ENCODE data around the gene PCCA. TPM values are rescaled to one million over a fixed set of nuclear protein-coding genes. Genes with fewer than 3 reads are reported as not detected.

PCCA gene
- total RNA-seq, 1 donor from 2014 or later: 33.3 TPM

- Mint-ChIP-seq H3K27me3 (ENCODE audit: unreplicated experiment) (peaks cover 5% of the 10 kb centered on the region), H3K27ac (ENCODE audit: unreplicated experiment) (no peak overlapping the region), H3K4me3 (ENCODE audit: unreplicated experiment) (no peak overlapping the region), H3K4me1 (ENCODE audit: unreplicated experiment) (peaks cover 12% of the 10 kb centered on the region), H3K9me3 (ENCODE audit: unreplicated experiment) (no peaks in the 10 kb centered on the region), H3K36me3 (ENCODE audit: low read depth, unreplicated experiment) (peaks cover 9% of the 10 kb centered on the region)
- no peak for DNase-seq (ENCODE audit: low spot score)
- TF ChIP-seq CTCF (IDR thresholded peaks at IDR 0.05; ENCODE audit: unreplicated experiment): no peak
Observed at GRCh38 chr13:100100115-100100879, 11.4 kb downstream of the PCCA start.

DNA sequence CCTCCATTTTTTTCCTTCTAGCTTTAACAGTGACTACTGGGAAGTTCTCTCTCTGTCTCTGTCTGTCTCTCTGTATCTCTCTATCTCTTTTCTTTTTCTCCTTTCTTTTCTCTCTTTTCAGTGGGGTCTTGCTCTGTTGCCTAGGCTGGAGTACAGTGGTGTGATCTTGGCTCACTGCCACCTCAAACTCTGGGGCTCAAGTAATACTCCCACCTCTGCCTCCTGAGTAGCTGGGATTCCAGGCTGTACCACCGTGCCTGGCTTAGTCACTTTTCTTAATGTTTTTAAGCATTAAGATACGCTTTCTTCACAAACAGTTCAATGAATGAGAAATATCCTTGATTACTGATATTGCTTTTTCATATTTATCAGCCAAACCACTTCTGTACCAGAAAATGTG is 13.1 kb downstream of the PCCA start:
- peaks cover 7% of the 10 kb centered on the region for H3K36me3 Mint-ChIP-seq (ENCODE audit: low read depth, unreplicated experiment)
- no peak for TF ChIP-seq CTCF (IDR thresholded peaks at IDR 0.05; ENCODE audit: unreplicated experiment)
- peaks cover 12% of the 10 kb centered on the region for H3K4me1 Mint-ChIP-seq (ENCODE audit: unreplicated experiment)
- DNase-seq (ENCODE audit: low spot score): no peak
- H3K9me3 Mint-ChIP-seq (ENCODE audit: unreplicated experiment): no peaks in the 10 kb centered on the region
- no peak overlapping the region for H3K4me3 Mint-ChIP-seq (ENCODE audit: unreplicated experiment)
- no peak overlapping the region for H3K27ac Mint-ChIP-seq (ENCODE audit: unreplicated experiment)
- peaks cover 2% of the 10 kb centered on the region for H3K27me3 Mint-ChIP-seq (ENCODE audit: unreplicated experiment)

DNA sequence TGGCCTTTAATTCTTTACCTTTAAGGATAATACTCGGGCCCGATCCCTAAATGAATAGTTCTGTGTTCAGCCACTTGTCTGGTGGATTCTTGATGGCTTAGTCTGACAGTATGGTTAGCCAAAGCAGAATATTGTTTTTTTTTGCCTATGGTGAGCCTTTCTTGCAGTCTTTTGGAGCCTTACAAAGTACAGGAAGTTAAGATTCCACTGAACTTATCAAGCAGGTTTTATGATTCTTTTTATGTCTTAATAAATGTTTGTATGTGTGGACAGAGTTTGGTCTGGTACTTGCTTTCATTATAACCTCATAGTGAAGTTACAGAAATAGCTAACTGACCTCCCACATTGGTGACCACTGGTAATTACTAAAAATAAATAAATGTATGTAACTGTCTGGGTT is 17.1 kb downstream of the PCCA start:
- peaks cover 7% of the 10 kb centered on the region for H3K36me3 Mint-ChIP-seq (ENCODE audit: low read depth, unreplicated experiment)

GRCh38 chr13:100106705-100107104 is 17.8 kb downstream of the PCCA start:
- no peaks in the 10 kb centered on the region for H3K27me3 Mint-ChIP-seq (ENCODE audit: unreplicated experiment)
- no peak overlapping the region for H3K27ac Mint-ChIP-seq (ENCODE audit: unreplicated experiment)
- no peak for TF ChIP-seq CTCF (IDR thresholded peaks at IDR 0.05; ENCODE audit: unreplicated experiment)
- no peaks in the 10 kb centered on the region for H3K4me1 Mint-ChIP-seq (ENCODE audit: unreplicated experiment)
- peaks cover 7% of the 10 kb centered on the region for H3K36me3 Mint-ChIP-seq (ENCODE audit: low read depth, unreplicated experiment)
- no peaks in the 10 kb centered on the region for H3K9me3 Mint-ChIP-seq (ENCODE audit: unreplicated experiment)
- DNase-seq (ENCODE audit: low spot score): no peak
- no peak overlapping the region for H3K4me3 Mint-ChIP-seq (ENCODE audit: unreplicated experiment)

More for the DNA sequence above, 17.1 kb downstream of the PCCA start:
- Mint-ChIP-seq H3K4me3 (ENCODE audit: unreplicated experiment) (no peak overlapping the region), H3K9me3 (ENCODE audit: unreplicated experiment) (no peaks in the 10 kb centered on the region), H3K27me3 (ENCODE audit: unreplicated experiment) (no peaks in the 10 kb centered on the region), H3K27ac (ENCODE audit: unreplicated experiment) (no peak overlapping the region), H3K4me1 (ENCODE audit: unreplicated experiment) (no peaks in the 10 kb centered on the region)
- no peak for DNase-seq (ENCODE audit: low spot score)
- no peak for TF ChIP-seq CTCF (IDR thresholded peaks at IDR 0.05; ENCODE audit: unreplicated experiment)

GRCh38 chr13:100108913-100109507 is 20.1 kb downstream of the PCCA start:
- Mint-ChIP-seq H3K36me3 (ENCODE audit: low read depth, unreplicated experiment) (peaks cover 3% of the 10 kb centered on the region), H3K9me3 (ENCODE audit: unreplicated experiment) (no peaks in the 10 kb centered on the region), H3K4me1 (ENCODE audit: unreplicated experiment) (no peaks in the 10 kb centered on the region), H3K4me3 (ENCODE audit: unreplicated experiment) (no peak overlapping the region), H3K27ac (ENCODE audit: unreplicated experiment) (no peak overlapping the region), H3K27me3 (ENCODE audit: unreplicated experiment) (no peaks in the 10 kb centered on the region)
- no peak for TF ChIP-seq CTCF (IDR thresholded peaks at IDR 0.05; ENCODE audit: unreplicated experiment)
- DNase-seq (ENCODE audit: low spot score): no peak

Data from endothelial cell (in vitro differentiated cells).